Upper lobe of right lung (tissue), 1 donor: ENCODE measurements around the gene CEP72. TPM values are rescaled to one million over a fixed set of nuclear protein-coding genes. Genes with fewer than 3 reads are reported as not detected.

ENCODE experiments used
- ATAC-seq: fragments of 200-7000 bp; cut with Tn5 transposase; one replicate; pipeline ENCODE4 v1.9.1; 2020; ENCODE audit warnings: mild to moderate bottlenecking, moderate library complexity
- DNase-seq: peaks from one replicate; pipeline ENCODE4 v3.0.0-alpha.2; 2020
- H3K27ac ChIP-seq: fragments of 200-600 bp; one replicate; pipeline ENCODE4 v1.8.0; 2022
- H3K27me3 ChIP-seq: fragments of 200-600 bp; one replicate; pipeline ENCODE4 v1.8.0; 2022; ENCODE audit warnings: mild to moderate bottlenecking
- H3K36me3 ChIP-seq: fragments of 200-600 bp; one replicate; pipeline ENCODE4 v1.8.0; 2022
- H3K4me1 ChIP-seq: fragments of 200-600 bp; one replicate; pipeline ENCODE4 v1.8.0; 2022
- H3K4me3 ChIP-seq: fragments of 200-600 bp; one replicate; pipeline ENCODE4 v1.8.0; 2022; ENCODE audit warnings: mild to moderate bottlenecking
- H3K9me3 ChIP-seq: fragments of 200-600 bp; one replicate; pipeline ENCODE4 v1.8.0; 2022
- intact Hi-C: fragments of 100-400 bp; cut with DNase I; formaldehyde crosslinking; loops from one replicate; pipeline ENCODE4 v1.11.0; 2022
- total RNA-seq: library from RNA; stranded (reverse); fragmentation: NEBNext Ultra II Directional; extraction: Animal tissue kit (Norgen Biotek cat#: 25700); gene quantifications from one replicate; pipeline ENCODE4 v1.2.1, GENCODE V29; 2021
- TF ChIP-seq, protein P1 (sequence below): fragments of 200-600 bp; IDR thresholded peaks from one replicate; pipeline ENCODE4 v1.8.0; 2022; ENCODE audit warnings: antibody characterized with exemption
- donor health status: DM: no; HTN: yes; CAD: no; lungs with severe emphysema.

Gene CEP72
- total RNA-seq, 1 donor from 2014 or later = 13.2 TPM

DNA sequence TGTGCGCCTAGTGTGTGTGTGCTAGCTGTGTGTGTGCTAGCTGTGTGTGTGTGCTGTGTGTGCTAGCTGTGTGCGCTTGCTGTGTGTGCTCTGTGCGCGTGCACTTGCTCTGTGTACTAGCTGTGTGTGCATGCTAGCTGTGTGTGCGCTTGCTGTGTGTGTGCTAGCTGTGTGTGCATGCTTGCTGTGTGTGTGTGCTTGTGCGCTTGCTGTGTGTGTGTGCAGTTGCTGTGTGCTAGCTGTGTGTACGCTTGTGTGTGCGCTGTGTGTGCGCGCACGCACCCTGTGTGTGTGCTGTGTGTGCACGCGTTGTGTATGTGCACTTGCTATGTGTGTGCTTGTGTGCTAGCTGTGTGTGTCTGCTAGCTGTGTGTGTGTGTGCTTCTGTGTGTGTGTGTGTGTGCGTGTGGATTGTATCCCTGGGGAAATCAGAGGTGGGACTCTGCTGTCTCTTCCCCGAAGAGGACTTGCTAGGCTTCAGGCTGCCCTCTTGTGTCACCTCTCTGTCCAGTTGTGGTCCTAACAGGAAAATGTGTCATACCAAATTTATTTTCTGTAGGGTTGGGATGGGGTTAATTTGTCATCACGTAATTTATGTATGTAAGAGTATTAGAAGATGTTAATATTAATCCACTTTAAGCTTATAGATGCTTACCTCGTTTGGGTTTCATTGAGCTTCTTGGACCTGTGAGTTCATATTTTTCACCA lies 42.1 kb downstream of the CEP72 start:
- intact Hi-C loops = no loop called here
- no peak overlapping the region for H3K4me3 ChIP-seq
- H3K9me3 ChIP-seq = no peaks in the 10 kb centered on the region
- DNase-seq = peak; percentile 33
- TF ChIP-seq, protein P1, sequence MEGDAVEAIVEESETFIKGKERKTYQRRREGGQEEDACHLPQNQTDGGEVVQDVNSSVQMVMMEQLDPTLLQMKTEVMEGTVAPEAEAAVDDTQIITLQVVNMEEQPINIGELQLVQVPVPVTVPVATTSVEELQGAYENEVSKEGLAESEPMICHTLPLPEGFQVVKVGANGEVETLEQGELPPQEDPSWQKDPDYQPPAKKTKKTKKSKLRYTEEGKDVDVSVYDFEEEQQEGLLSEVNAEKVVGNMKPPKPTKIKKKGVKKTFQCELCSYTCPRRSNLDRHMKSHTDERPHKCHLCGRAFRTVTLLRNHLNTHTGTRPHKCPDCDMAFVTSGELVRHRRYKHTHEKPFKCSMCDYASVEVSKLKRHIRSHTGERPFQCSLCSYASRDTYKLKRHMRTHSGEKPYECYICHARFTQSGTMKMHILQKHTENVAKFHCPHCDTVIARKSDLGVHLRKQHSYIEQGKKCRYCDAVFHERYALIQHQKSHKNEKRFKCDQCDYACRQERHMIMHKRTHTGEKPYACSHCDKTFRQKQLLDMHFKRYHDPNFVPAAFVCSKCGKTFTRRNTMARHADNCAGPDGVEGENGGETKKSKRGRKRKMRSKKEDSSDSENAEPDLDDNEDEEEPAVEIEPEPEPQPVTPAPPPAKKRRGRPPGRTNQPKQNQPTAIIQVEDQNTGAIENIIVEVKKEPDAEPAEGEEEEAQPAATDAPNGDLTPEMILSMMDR = no peak
- H3K4me1 ChIP-seq = no peaks in the 10 kb centered on the region
- peak; percentile 36 for ATAC-seq
- peaks cover 9% of the 10 kb centered on the region for H3K36me3 ChIP-seq
- no peaks in the 10 kb centered on the region for H3K27me3 ChIP-seq
- no peak overlapping the region for H3K27ac ChIP-seq

DNA sequence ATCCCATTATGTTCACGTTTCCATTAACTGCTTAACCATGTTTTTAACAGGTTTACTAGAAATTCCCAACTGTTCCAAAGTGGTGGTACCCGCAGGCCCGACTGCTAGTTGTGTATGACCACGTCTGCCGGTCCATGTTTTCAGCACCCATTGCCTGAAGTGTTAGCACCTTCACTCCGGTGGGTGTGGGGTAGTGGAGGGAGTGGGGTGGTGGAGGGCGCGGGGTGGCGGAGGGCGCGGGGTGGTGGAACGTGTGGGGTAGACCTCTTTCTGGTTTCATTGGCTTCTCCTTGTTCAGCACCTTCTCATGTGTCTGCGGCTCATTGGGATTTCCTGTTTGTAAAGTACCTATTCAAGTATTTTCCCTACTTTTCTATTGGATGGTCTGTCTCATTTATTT lies 43.3 kb downstream of the CEP72 start:
- TF ChIP-seq, protein P1 = no peak

DNA sequence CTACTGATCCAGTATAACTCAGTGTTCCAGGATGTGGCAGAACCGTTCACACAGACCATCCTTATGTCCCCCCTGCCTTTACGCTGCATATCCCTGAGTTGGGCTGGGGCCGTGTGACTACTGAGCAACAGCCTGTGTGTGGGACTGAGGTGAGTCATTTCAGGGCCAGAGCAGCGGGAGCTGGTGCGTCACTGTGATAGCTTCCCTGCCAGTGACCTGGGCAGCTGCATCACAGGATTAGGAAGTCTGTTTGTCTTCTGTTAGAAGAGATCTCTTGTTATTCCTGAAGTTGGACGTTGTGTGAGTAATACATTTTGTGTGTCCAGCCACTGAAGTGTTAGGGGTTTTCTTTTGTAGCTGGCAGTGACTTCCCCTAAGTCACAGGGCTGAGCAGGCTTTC lies 45.4 kb downstream of the CEP72 start:
- Histone ChIP-seq H3K36me3 (peaks cover 9% of the 10 kb centered on the region), H3K4me1 (no peaks in the 10 kb centered on the region), H3K9me3 (no peaks in the 10 kb centered on the region), H3K27ac (no peak overlapping the region), H3K27me3 (no peaks in the 10 kb centered on the region), H3K4me3 (no peak overlapping the region)
- TF ChIP-seq, protein P1 = no peak
- no peak for ATAC-seq
- intact Hi-C loops = no loop called here
- DNase-seq = no peak

More for the DNA sequence above, 43.3 kb downstream of the CEP72 start:
- Histone ChIP-seq H3K9me3 (no peaks in the 10 kb centered on the region), H3K4me3 (no peak overlapping the region), H3K27ac (no peak overlapping the region), H3K4me1 (no peaks in the 10 kb centered on the region), H3K27me3 (no peaks in the 10 kb centered on the region), H3K36me3 (peaks cover 9% of the 10 kb centered on the region)
- DNase-seq (no peak), ATAC-seq (no peak)
- intact Hi-C loops = no loop called here

DNA sequence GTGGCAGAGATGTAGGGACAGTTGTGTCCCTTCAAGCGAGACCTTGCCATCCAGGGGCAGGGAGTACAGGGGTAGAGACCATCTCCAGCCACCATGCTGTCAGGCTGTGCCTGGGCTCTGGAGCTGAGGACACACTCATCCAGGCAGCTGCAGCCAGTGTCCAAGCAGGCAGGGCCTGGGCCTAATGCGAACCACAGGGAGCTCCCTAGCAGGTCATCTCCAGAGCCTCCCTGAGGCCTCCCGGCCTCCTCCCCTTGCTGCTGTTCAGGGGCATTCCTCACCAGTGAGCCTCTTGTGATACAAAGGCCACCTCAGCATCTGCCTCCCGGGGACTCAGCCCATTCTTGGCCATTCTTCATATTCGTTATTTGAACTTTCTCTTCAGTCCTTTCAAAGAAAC lies 46.0 kb downstream of the CEP72 start:
- DNase-seq = no peak
- H3K4me1 ChIP-seq = no peaks in the 10 kb centered on the region
- H3K9me3 ChIP-seq = no peaks in the 10 kb centered on the region
- ATAC-seq = peak; percentile 19
- intact Hi-C loops = no loop called here
- no peak overlapping the region for H3K4me3 ChIP-seq
- peaks cover 9% of the 10 kb centered on the region for H3K36me3 ChIP-seq
- TF ChIP-seq, protein P1 = no peak
- H3K27me3 ChIP-seq = no peaks in the 10 kb centered on the region
- H3K27ac ChIP-seq = no peak overlapping the region

DNA sequence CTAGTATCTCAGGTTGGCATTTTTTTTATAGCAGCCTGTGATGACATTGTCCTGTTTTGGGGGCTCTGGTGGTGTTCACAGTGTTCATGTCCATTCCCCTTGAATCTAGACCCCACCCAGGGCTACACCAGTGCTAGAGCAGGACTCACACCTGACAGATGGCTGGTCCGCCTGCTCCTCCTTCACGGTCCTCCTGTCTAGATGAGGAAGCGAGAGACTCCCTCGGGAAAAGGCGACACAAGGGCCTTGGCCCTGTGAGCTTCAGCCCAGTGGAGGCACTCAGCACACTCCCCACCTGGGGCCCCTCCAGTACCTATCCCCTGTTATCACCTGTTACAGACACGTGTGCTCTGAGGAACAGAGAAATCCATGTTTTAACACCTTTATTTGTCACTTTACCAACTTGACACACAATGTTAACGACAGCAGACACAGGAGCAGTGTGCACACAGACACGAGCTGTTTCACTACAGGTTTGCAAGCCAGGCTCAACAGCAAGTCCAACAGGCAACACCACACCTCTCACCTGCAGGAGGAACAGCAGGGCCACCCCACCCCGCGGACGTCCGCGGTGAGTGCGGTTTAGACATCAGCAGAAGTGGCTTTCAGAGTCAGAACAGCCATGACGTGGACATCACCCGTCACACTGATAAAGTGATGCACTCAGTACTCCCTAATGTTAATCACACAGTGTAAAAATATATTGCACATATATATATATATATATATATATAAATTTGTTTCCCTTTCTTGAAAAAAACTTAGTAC lies 47.5 kb downstream of the CEP72 start:
- Histone ChIP-seq H3K27ac (no peak overlapping the region), H3K4me3 (no peak overlapping the region), H3K27me3 (no peaks in the 10 kb centered on the region), H3K9me3 (no peaks in the 10 kb centered on the region), H3K36me3 (peaks cover 23% of the 10 kb centered on the region), H3K4me1 (no peaks in the 10 kb centered on the region)
- no peak for ATAC-seq
- TF ChIP-seq, protein P1 = no peak
- DNase-seq = no peak
- intact Hi-C loops = no loop called here
